HG02588 (cell line): Measurements from ENCODE around the gene PTPA.

Experiments used
- ATAC-seq: cut with Tn5 transposase; IDR thresholded peaks from one replicate; pipeline ENCODE4 v1.9.1; 2021; ENCODE audit warnings: mild to moderate bottlenecking, moderate library complexity; ENCODE audit not compliant: unreplicated experiment

Gene PTPA

GRCh38 chr9:129110740-129111527, at the start of gene PTPA, which contains the start of gene CRAT:
Gene PTPA, plus strand, starts transcription at chr9:129111415. Its CDS starts 186 bp downstream, at chr9:129111601.
Gene CRAT, minus strand, starts transcription at chr9:129110793. Its CDS starts 284 bp downstream, at chr9:129110509.
- ATAC-seq, result peak; percentile 76

DNA sequence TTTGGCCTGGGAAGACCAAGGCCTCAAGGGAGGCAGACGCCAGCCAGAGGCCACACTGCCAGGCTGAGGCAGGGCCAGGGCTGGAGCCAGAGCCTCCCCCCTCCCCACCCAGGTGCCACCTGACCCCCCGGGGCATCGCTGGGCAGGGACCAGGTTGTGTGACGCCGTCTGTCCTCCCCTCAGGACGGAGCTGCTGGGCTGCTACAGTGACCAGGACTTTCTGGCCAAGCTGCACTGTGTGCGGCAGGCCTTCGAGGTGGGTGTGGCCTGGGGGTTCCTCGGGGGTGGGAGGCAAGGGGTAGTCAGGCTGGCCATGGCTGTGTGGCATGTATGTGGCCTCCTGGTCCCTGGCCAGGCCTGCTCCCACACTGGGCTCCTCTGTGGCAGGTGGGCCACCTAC, 48.2 kb upstream of the PTPA start:
- ATAC-seq, result no peak

DNA sequence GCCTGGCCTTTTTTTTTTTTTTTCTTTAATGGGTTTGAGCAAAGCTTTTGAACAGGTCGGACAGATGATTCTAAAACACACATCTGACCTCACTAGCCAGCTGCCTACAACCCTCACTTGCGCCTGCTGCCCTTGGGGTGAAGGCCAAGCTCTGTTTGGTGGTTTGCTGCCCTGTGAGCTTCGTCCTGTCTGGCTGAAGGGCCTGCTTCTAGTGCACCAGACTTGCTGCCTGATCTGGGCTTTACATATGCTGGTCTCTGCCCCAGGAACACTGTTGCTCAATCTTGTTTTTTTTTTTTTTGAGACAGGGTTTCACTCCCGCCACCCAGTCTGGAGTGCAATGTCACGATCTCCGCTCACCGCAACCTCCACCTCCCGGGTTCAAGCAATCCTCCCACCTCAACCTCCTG, 46.7 kb upstream of the PTPA start:
- no peak for ATAC-seq

GRCh38 chr9:129068110-129068509, 43.1 kb upstream of the PTPA start:
- ATAC-seq, result no peak

GRCh38 chr9:129068990-129069861, 42.0 kb upstream of the PTPA start:
- ATAC-seq, result no peak

DNA sequence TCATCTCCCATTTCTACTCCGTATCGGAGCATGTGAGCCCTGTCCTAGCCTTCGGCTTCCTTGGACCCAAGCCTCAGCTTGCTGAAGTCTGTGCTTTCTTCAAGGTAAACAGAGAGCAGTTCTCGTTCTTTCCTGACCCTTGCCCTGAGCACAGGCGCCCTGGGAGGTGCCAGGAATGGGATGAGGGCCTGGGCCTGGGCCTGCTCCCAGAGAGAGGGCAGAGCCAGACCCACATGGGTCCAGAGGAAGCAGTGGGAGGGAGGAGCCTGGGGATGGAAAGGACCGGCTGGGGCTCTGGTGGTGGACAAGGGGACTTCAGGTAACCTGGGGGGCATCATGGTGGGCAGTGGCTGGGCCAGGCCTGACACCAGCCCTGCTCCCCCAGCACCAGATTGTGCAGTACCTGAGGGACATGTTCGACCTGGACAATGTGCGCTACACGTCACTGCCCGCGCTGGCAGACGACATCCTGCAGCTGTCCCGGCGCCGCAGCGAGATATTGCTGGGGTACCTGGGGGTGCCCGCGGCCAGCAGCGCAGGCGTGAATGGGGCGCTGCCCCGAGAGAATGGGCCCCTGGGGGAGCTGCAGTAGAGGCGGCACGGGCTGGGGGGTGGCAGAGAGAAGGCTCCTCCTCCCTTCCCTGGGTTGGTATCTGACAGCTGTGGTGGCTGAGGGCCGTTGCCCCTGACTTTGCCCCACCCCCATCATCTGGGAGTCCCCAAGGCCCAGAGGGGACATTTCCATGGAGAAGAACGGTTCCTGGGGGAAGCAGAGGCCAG, 41.2 kb upstream of the PTPA start:
- ATAC-seq, result no peak

- no peak for ATAC-seq
Measured at GRCh38 chr9:129070696-129071525, 40.3 kb upstream of the PTPA start.

- no peak for ATAC-seq
Measured at GRCh38 chr9:129071526-129072126, 39.6 kb upstream of the PTPA start.

DNA sequence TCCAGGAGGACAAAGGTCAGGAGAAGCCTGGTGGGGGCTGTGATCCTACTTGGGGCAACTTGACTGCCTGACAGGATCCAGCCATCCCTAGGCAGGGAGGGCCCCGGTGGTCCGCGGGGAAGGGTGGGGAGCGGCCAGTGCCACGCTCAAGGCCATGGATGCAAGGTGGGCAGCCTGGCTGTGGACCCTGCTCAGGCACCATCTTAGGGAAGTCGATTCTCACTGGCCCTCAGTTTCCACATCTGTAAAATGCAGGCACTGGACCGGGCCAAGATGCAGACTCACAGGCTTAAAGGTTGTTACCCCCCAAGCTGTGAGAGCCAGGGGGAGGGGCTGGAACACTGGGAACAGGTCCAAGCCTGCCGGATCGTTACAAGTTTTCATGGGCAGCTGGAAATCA, 39.0 kb upstream of the PTPA start:
- no peak for ATAC-seq

- no peak for ATAC-seq
Measured at GRCh38 chr9:129073404-129073803, 37.8 kb upstream of the PTPA start.

GRCh38 chr9:129074106-129074505, 37.1 kb upstream of the PTPA start:
- no peak for ATAC-seq

- ATAC-seq, result no peak
Measured at GRCh38 chr9:129075996-129076639, 35.1 kb upstream of the PTPA start.

DNA sequence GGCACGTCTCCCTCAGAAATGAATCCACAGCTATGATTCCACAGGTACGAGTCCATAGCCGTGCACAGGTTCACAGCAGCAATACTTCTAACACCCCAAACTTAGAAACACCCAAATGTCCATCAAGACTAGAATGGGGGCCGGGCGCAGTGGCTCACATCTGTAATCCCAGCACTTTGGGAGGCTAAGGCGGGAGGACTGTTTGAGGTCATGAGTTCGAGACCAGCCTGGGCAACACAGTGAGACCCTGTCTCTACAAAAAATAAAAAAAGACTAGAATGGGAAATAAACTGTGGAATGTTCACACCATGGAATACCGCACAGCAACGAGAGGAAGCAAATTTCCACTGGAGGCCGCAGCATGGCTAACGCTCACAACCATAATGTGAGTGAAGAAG, 34.6 kb upstream of the PTPA start:
- ATAC-seq, result no peak

- no peak for ATAC-seq
Measured at GRCh38 chr9:129077236-129077635, 34.0 kb upstream of the PTPA start.

DNA sequence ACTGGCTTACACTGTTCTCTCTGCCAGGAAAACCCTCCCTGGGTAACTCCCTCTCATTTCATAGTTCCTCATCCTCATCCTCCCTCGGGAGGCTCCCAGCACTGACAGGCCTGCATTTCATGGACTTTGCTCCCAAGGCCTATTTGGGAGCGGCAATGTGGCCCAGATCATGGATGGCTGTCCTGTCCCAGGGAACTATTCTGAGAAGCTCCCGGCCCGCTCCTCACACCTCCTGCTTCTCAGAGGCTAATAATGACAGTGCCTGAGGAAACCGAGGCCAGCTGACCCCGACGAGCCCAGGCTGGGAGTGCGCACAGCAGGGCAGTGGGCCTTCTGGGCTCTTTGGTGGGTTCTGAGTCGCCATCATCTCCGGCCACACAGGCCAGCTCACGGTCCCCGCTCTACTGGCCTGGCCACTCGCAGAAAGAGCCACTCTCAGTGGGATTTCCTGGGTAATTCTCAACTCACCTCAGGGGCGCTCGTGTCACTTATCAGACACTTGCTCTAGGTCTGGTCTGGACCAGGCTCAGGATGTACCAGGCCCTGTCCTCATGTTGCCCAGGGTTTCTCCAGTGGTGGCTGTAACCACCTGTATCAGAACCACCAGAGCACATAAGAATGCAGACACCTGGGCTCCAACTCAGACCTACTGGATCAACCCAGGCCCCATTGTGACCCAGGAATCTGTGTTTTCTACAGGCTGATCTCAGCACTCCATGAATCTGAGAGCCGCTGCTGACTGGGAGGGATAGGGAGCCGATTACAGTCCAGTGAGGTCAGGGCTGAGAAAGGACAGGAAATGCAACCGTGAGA, 32.3 kb upstream of the PTPA start:
- no peak for ATAC-seq

- no peak for ATAC-seq
Measured at GRCh38 chr9:129079829-129080228, 31.4 kb upstream of the PTPA start.

DNA sequence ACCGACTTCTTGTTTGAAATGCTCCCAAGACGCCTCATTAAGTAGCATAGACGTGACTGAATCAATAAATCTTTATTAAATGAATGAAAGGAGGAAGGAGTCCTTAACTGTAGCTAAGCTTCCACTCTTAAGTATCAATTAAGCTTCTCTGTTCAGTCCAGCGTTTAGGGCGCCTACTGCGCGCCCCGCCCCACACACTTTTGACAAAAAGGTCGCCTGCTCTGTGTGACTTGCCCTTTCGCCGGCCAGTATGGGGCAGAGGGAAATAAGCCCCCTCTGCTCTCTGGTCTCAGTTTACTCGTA, 31.0 kb upstream of the PTPA start:
- no peak for ATAC-seq

DNA sequence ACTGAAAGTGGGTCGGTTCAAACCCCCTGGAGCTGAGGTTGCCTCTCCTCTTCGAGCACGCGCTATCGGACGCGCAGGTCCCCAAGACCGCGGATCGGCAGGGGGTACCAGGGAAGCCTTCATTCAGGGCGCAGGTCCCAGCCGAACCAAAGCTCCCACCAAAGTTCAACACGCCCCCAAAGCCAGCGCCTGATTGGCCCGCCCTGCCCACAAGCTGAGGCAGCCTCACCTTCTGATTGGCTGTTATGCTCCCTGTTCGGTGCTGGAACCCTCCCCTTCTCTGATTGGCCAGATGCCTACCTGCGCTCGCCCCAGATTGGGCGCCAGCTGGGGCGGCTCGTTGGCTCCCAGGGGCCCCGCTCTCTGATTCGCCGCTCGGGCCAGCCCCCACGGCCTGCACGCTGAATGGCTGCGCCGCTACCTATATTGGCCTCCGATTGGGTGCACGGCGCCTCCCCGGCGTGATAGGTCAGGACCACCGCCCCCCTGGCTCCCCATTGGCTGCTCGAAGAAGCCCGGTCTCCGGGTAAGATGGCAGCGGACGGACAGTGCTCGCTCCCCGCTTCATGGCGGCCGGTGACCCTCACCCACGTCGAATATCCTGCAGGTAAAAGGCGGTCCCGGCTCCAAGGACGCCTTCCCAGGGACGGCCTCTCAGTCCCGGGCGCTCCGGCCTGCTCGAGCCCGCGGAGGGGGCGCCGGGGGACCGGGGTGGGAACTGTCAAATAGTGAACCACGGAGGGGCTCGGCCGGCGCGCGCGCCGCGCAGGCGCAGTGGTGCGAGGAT, 30.4 kb upstream of the PTPA start, which contains the start of gene DOLPP1:
Gene DOLPP1 (plus strand): TSS at position 511 of the 787 bp plus-strand sequence. CDS start 21 bp downstream, at position 532.
- ATAC-seq, result peak; percentile 92
